ENCODE measurements around the gene SPAG16. TPM values are rescaled to one million over a fixed set of nuclear protein-coding genes. Genes with fewer than 3 reads are reported as not detected.

Gene SPAG16
- total RNA-seq, 4 donors from 2014 or later: 14.1 to 43.1 (median 30.2) TPM

DNA sequence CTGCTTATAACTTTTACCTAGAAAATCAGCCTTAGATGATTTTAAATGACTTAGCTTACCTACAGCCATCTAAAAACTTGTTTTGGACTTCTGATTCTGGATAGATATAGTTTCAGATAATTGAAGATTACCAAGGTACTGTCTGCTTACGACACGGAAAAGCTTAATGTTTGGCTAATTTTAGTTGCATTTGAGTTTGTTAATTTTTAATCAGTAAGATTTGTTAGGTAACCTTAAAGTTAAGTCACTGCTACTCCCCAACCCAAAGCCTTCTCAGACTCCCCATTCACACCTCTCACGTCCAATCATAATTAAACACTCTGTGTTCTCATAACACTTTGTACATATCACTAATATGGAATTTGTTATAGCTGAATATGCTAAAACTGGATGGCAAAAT, 936.0 kb downstream of the SPAG16 start:
- H3K27me3 ChIP-seq: no peaks in the 10 kb centered on the region
- H3K9me3 ChIP-seq: no peaks in the 10 kb centered on the region
- DNase-seq: no peak
- H3K4me1 ChIP-seq: no peaks in the 10 kb centered on the region
- no peak overlapping the region for H3K27ac ChIP-seq
- no peaks in the 10 kb centered on the region for H3K36me3 ChIP-seq
- WGBS, 2 donors: 64% methylated on average over 3 of the region's 3 CpGs
- TF ChIP-seq, protein P1, sequence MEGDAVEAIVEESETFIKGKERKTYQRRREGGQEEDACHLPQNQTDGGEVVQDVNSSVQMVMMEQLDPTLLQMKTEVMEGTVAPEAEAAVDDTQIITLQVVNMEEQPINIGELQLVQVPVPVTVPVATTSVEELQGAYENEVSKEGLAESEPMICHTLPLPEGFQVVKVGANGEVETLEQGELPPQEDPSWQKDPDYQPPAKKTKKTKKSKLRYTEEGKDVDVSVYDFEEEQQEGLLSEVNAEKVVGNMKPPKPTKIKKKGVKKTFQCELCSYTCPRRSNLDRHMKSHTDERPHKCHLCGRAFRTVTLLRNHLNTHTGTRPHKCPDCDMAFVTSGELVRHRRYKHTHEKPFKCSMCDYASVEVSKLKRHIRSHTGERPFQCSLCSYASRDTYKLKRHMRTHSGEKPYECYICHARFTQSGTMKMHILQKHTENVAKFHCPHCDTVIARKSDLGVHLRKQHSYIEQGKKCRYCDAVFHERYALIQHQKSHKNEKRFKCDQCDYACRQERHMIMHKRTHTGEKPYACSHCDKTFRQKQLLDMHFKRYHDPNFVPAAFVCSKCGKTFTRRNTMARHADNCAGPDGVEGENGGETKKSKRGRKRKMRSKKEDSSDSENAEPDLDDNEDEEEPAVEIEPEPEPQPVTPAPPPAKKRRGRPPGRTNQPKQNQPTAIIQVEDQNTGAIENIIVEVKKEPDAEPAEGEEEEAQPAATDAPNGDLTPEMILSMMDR (IDR thresholded peaks at IDR 0.05): no peak
- TF ChIP-seq POLR2A (IDR thresholded peaks at IDR 0.05): no peak
- intact Hi-C loops (cut with DNase I): no loop called here
- no peak overlapping the region for H3K4me3 ChIP-seq

DNA sequence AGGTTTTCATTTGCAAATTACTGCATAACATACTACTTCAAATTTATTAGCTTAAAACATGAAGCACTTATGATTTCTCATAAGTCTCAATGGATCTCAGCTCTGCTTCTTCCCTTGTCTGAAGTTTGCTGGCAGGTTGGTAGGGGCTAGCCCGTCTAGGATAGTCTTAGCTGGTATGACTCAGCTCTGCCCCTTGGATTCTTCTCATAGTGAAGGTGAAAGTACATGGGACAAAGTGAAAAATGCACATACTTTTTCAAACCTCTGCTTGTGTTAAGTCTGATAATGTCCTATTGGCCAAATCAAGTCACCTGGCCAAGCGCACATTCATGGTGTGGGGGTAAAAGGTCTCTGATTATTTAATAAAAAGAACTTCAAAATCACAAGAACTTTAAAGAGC, 941.8 kb downstream of the SPAG16 start:
- no peaks in the 10 kb centered on the region for H3K4me1 ChIP-seq
- no peak overlapping the region for H3K27ac ChIP-seq
- WGBS, 2 donors: 68 to 81% methylated on average over 2 of the region's 2 CpGs
- no peak for DNase-seq
- intact Hi-C loops (cut with DNase I): no loop called here
- H3K27me3 ChIP-seq: no peaks in the 10 kb centered on the region
- no peaks in the 10 kb centered on the region for H3K36me3 ChIP-seq
- no peak overlapping the region for H3K4me3 ChIP-seq
- TF ChIP-seq POLR2A (IDR thresholded peaks at IDR 0.05): no peak
- TF ChIP-seq, protein P1 (IDR thresholded peaks at IDR 0.05): no peak
- H3K9me3 ChIP-seq: no peaks in the 10 kb centered on the region

- TF ChIP-seq, protein P1 (IDR thresholded peaks at IDR 0.05): no peak
- DNase-seq: no peak
- H3K4me1 ChIP-seq: no peaks in the 10 kb centered on the region
- H3K4me3 ChIP-seq: no peak overlapping the region
- H3K9me3 ChIP-seq: no peaks in the 10 kb centered on the region
- 58 to 59% methylated on average over 2 of the region's 2 CpGs for WGBS, 2 donors
- no peaks in the 10 kb centered on the region for H3K36me3 ChIP-seq
- no peak overlapping the region for H3K27ac ChIP-seq
- intact Hi-C loops (cut with DNase I): no loop called here
- no peaks in the 10 kb centered on the region for H3K27me3 ChIP-seq
Measured at GRCh38 chr2:214232271-214232670, 948.0 kb downstream of the SPAG16 start.

DNA sequence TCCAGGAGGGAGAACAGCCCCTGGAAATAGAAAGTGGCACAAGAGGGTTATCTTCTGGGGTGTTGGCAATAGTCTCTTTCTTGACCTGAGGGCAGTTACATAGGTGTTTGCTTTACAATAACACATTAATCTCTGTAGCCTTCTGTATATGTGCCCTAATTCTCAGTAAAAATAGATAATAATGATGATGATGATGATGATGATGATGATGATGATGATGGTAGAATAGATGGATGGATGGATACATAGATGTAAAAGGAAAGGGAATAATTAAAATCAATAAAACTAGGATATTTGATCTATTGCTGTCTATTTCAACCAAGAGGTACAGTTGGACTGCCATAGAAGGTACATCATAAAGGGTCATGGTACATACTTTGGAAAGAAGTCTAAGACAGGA, 948.9 kb downstream of the SPAG16 start:
- Histone ChIP-seq H3K4me1 (no peaks in the 10 kb centered on the region), H3K27me3 (no peaks in the 10 kb centered on the region), H3K27ac (no peak overlapping the region), H3K4me3 (no peak overlapping the region), H3K9me3 (no peaks in the 10 kb centered on the region), H3K36me3 (no peaks in the 10 kb centered on the region)
- no peak for DNase-seq
- no peak for TF ChIP-seq POLR2A (IDR thresholded peaks at IDR 0.05)
- intact Hi-C loops (cut with DNase I): no loop called here

DNA sequence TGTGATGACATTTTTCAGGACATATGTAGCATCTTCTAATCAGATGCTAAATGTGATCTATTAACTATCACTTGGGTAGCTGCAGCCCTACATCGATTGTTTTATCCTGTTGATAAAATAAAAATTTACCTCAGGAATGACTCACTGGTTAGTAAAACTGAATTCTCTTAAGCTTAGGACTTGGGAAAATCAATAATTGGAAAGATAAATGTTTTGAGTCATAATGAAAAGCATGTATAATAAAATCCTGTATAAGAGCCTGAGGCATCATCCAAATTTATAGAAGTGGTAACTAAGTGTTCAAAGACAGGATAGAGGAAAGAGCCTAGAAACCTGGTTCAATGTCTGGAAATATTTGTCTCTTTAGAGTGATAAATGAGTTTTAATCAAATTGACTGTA, 958.5 kb downstream of the SPAG16 start:
- Histone ChIP-seq H3K27me3 (no peaks in the 10 kb centered on the region), H3K4me3 (no peak overlapping the region)
- 72 to 74% methylated on average over 1 of the region's 1 CpG for WGBS, 2 donors

GRCh38 chr2:214244847-214245246, 960.6 kb downstream of the SPAG16 start:
- Histone ChIP-seq H3K27me3 (no peaks in the 10 kb centered on the region), H3K4me3 (no peak overlapping the region), H3K9me3 (no peaks in the 10 kb centered on the region), H3K27ac (no peak overlapping the region), H3K36me3 (no peaks in the 10 kb centered on the region), H3K4me1 (no peaks in the 10 kb centered on the region)
- intact Hi-C loops (cut with DNase I): no loop called here
- DNase-seq: no peak
- TF ChIP-seq, protein P1 (IDR thresholded peaks at IDR 0.05): no peak
- TF ChIP-seq POLR2A (IDR thresholded peaks at IDR 0.05): no peak
- 56 to 71% methylated on average over 1 of the region's 1 CpG for WGBS, 2 donors

More for the DNA sequence above, 958.5 kb downstream of the SPAG16 start:
- H3K9me3 ChIP-seq: no peaks in the 10 kb centered on the region
- intact Hi-C loops (cut with DNase I): no loop called here
- no peaks in the 10 kb centered on the region for H3K36me3 ChIP-seq
- H3K4me1 ChIP-seq: no peaks in the 10 kb centered on the region
- DNase-seq: no peak
- no peak overlapping the region for H3K27ac ChIP-seq
- TF ChIP-seq POLR2A (IDR thresholded peaks at IDR 0.05): no peak
- TF ChIP-seq, protein P1 (IDR thresholded peaks at IDR 0.05): no peak
